ENCODE measurements around the gene ENGASE.

DNA sequence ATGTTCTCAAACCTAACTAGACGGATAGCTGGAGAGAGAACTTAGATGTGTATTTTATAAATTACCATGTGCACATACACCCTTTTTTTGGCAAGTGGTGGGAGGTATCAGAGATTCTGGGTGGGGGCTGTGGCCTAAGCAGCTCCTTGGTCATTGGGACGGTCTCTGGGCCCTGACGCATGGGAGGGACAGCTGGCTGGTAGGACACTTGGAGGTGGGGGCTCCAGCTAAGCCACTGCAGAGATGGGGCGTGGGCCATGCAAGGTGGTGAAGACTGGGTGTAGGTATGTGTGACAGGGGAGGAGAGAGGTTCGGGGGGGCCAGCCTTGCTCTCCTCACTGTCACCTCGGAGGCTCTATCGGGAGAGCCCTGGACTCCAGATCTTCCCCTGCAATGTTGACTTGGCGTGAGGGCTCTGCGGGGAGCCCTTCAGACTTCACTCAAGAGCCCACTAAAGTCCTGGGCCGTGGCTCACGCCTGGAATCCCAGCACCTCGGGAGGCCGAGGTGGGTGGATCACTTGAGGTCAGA is 33.5 kb upstream of the ENGASE start:
- TF ChIP-seq, protein P1, sequence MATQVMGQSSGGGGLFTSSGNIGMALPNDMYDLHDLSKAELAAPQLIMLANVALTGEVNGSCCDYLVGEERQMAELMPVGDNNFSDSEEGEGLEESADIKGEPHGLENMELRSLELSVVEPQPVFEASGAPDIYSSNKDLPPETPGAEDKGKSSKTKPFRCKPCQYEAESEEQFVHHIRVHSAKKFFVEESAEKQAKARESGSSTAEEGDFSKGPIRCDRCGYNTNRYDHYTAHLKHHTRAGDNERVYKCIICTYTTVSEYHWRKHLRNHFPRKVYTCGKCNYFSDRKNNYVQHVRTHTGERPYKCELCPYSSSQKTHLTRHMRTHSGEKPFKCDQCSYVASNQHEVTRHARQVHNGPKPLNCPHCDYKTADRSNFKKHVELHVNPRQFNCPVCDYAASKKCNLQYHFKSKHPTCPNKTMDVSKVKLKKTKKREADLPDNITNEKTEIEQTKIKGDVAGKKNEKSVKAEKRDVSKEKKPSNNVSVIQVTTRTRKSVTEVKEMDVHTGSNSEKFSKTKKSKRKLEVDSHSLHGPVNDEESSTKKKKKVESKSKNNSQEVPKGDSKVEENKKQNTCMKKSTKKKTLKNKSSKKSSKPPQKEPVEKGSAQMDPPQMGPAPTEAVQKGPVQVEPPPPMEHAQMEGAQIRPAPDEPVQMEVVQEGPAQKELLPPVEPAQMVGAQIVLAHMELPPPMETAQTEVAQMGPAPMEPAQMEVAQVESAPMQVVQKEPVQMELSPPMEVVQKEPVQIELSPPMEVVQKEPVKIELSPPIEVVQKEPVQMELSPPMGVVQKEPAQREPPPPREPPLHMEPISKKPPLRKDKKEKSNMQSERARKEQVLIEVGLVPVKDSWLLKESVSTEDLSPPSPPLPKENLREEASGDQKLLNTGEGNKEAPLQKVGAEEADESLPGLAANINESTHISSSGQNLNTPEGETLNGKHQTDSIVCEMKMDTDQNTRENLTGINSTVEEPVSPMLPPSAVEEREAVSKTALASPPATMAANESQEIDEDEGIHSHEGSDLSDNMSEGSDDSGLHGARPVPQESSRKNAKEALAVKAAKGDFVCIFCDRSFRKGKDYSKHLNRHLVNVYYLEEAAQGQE (IDR thresholded peaks at IDR 0.05; ENCODE audit: insufficient read depth in 1 of 2, low read depth in 2 of 2, low read length in 2 of 2): no peak
- no peak for TF ChIP-seq TAF1 (IDR thresholded peaks at IDR 0.05; ENCODE audit: borderline replicate concordance, insufficient read depth, low read length)
- no peak for TF ChIP-seq POLR2AphosphoS5 (IDR thresholded peaks at IDR 0.05; ENCODE audit: low read depth, low read length)
